ENCODE data around the gene STT3B. TPM values are rescaled to one million over a fixed set of nuclear protein-coding genes. Genes with fewer than 3 reads are reported as not detected.

Gene STT3B
- 160 TPM for total RNA-seq

DNA sequence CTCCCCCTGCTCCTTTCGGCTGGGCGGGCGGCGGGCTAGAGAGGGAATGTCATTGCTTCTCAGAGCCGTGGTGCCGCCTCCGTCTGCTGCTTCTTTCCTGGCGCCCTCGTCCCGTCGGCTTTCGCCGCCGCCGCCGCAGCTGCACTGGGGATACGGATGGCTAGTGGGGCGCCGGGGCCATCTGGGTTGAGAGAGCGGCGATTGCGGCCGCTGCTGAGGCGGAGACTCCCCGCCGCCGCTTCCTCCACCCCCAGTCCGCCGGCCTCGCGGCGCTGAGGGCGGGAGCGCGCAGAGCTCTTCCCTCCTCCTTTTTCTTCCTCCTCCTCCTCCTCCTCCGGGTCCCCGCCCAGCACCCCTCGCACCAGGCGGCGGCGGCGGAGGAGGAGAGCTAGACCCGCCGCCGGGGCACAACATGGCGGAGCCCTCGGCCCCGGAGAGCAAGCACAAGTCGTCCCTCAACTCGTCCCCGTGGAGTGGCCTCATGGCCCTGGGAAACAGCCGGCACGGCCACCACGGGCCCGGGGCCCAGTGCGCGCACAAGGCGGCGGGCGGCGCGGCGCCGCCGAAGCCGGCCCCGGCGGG lies at the start of gene STT3B:
TSS of gene STT3B (plus strand) at position 339 of the 582 bp plus-strand sequence. CDS start at position 413, 74 bp downstream.

All from diencephalon (tissue), 1 donor.